Activated CD8-positive, alpha-beta memory T cell treated with anti-CD3 and anti-CD28 coated beads for 36 hours (primary cell): ENCODE results near the gene PROX1. TPM values are rescaled to one million over a fixed set of nuclear protein-coding genes. Genes with fewer than 3 reads are reported as not detected.
"Not testable (repeated sequence)": the region's sequence is repeated elsewhere in the genome, so short reads cannot be mapped to it uniquely, and the experiment has no call there.

Source experiments
- CTCF ChIA-PET: fragments of 350-600 bp; sonication (Branson Sonifier 250); formaldehyde crosslinking; loops from one replicate; lab custom pipeline; 2021; ENCODE audit warnings: antibody characterized with exemption; lab: Charles Lee
- POLR2A ChIA-PET: fragments of 350-600 bp; sonication (Branson Sonifier 250); formaldehyde crosslinking; loops from one replicate; lab custom pipeline; 2021; ENCODE audit warnings: antibody characterized with exemption; lab: Charles Lee
- total RNA-seq, 2 experiments: library from RNA; stranded (reverse); gene quantifications; one replicate each; pipeline ENCODE4 v1.2.3, GENCODE V29; 2021

The PROX1 gene
- total RNA-seq, 2 experiments from 2014 or later, result not detected

DNA sequence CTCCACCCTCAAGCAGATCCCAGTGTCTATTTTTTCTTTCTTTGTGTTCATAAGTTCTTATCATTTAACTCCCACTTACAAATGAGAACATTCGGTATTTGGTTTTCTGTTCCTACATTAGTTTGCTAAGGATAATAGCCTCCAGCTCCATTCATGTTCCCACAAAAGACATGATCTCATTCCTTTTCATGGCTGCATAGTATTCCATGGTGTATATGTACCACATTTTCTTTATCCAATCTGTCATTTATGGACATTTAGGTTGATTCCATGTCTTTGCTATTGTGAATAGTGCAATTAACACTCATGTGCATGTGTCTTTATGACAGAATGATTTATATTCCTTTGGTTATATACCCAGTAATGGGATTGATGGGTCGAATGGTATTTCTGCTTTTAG is 101.2 kb downstream of the PROX1 start:
- POLR2A ChIA-PET, CTCF ChIA-PET: not testable (repeated sequence)
